ENCODE data around the gene OTOG.

The OTOG gene

GRCh38 chr11:17585911-17586695, 39.0 kb downstream of the OTOG start:
- no peak for DNase-seq (ENCODE audit: low read depth)

- no peak for DNase-seq (ENCODE audit: low read depth)
These were observed 41.1 kb downstream of the OTOG start for GRCh38 chr11:17588166-17588565.

- DNase-seq (ENCODE audit: low read depth) = no peak
These were observed 41.7 kb downstream of the OTOG start for GRCh38 chr11:17588721-17589120.

GRCh38 chr11:17590463-17590862, 43.4 kb downstream of the OTOG start:
- DNase-seq (ENCODE audit: low read depth) = no peak

- DNase-seq (ENCODE audit: low read depth) = no peak
These were observed 44.2 kb downstream of the OTOG start for GRCh38 chr11:17591293-17591692.

GRCh38 chr11:17593466-17594245, 46.6 kb downstream of the OTOG start:
- no peak for DNase-seq (ENCODE audit: low read depth)

- no peak for DNase-seq (ENCODE audit: low read depth)
These were observed 47.7 kb downstream of the OTOG start for GRCh38 chr11:17594686-17595192.

- no peak for DNase-seq (ENCODE audit: low read depth)
These were observed 48.7 kb downstream of the OTOG start for GRCh38 chr11:17595526-17596309.

GRCh38 chr11:17596310-17596669, 49.2 kb downstream of the OTOG start:
- no peak for DNase-seq (ENCODE audit: low read depth)

GRCh38 chr11:17596711-17597110, 49.7 kb downstream of the OTOG start:
- no peak for DNase-seq (ENCODE audit: low read depth)

- DNase-seq (ENCODE audit: low read depth) = no peak
These were observed 50.7 kb downstream of the OTOG start for GRCh38 chr11:17597770-17598169.

- DNase-seq (ENCODE audit: low read depth) = peak; percentile 20
These were observed 51.8 kb downstream of the OTOG start for GRCh38 chr11:17598700-17599459.

GRCh38 chr11:17599460-17599925, 52.4 kb downstream of the OTOG start:
- no peak for DNase-seq (ENCODE audit: low read depth)

GRCh38 chr11:17600316-17601255, 53.5 kb downstream of the OTOG start:
- no peak for DNase-seq (ENCODE audit: low read depth)

GRCh38 chr11:17601256-17601671, 54.2 kb downstream of the OTOG start:
- DNase-seq (ENCODE audit: low read depth) = no peak

- no peak for DNase-seq (ENCODE audit: low read depth)
These were observed 54.6 kb downstream of the OTOG start for GRCh38 chr11:17601676-17602075.

- no peak for DNase-seq (ENCODE audit: low read depth)
These were observed 55.3 kb downstream of the OTOG start for GRCh38 chr11:17602105-17603001.

GRCh38 chr11:17603056-17603825, 56.2 kb downstream of the OTOG start:
- DNase-seq (ENCODE audit: low read depth) = no peak
